Inflammatory macrophage treated with lipopolysaccharide for 1 hour (primary cell): ENCODE measurements around the gene PLD3.
"Not testable (repeated sequence)": the region's sequence is repeated elsewhere in the genome, so short reads cannot be mapped to it uniquely, and the experiment has no call there.

Experiments
- DNase-seq, 2 donors: peaks; one replicate each; pipeline ENCODE4 v3.0.0-alpha.2; 2020 to 2022

Gene PLD3

GRCh38 chr19:40348125-40348913, at the start of gene PLD3, which contains the start of gene C19orf47:
TSS of gene PLD3 (plus strand) at chr19:40348695. CDS start at chr19:40366484, 17,789 bp downstream.
TSS of gene C19orf47 (minus strand) at chr19:40348397. CDS start at chr19:40341857, 6,540 bp downstream.
- peak; percentile 98 to 99 for DNase-seq

GRCh38 chr19:40300668-40301067, 47.8 kb upstream of the PLD3 start:
- DNase-seq: no peak

GRCh38 chr19:40302224-40303011, 46.1 kb upstream of the PLD3 start:
- no peak for DNase-seq

- DNase-seq: no peak
Measured at GRCh38 chr19:40303765-40304164, 44.7 kb upstream of the PLD3 start.

- DNase-seq: no peak
Measured at GRCh38 chr19:40304306-40304705, 44.2 kb upstream of the PLD3 start.

- peak; percentile 74 to 86 for DNase-seq
Measured at GRCh38 chr19:40305403-40305802, 43.1 kb upstream of the PLD3 start.

GRCh38 chr19:40309666-40310065, 38.8 kb upstream of the PLD3 start:
- no peak for DNase-seq

GRCh38 chr19:40312533-40312932, 36.0 kb upstream of the PLD3 start:
- DNase-seq: no peak

- no peak for DNase-seq
Measured at GRCh38 chr19:40313229-40313983, 35.1 kb upstream of the PLD3 start.

GRCh38 chr19:40314656-40315055, 33.8 kb upstream of the PLD3 start:
- DNase-seq: peak; percentile 11 to 46

- DNase-seq: no peak
Measured at GRCh38 chr19:40315812-40316470, 32.6 kb upstream of the PLD3 start.

GRCh38 chr19:40317338-40317737, 31.2 kb upstream of the PLD3 start:
- no peak for DNase-seq

GRCh38 chr19:40320558-40320935, 27.9 kb upstream of the PLD3 start:
- no peak for DNase-seq

- DNase-seq: no peak
Measured at GRCh38 chr19:40321076-40321475, 27.4 kb upstream of the PLD3 start.

GRCh38 chr19:40321566-40322270, 26.8 kb upstream of the PLD3 start:
- DNase-seq: no peak

GRCh38 chr19:40322271-40322610, 26.3 kb upstream of the PLD3 start:
- DNase-seq: no peak

GRCh38 chr19:40322951-40323615, 25.4 kb upstream of the PLD3 start:
- no peak for DNase-seq

- DNase-seq: no peak
Measured at GRCh38 chr19:40323705-40324104, 24.8 kb upstream of the PLD3 start.

GRCh38 chr19:40326201-40326600, 22.3 kb upstream of the PLD3 start:
- no peak for DNase-seq

- no peak for DNase-seq
Measured at GRCh38 chr19:40331052-40331451, 17.4 kb upstream of the PLD3 start.

- no peak for DNase-seq
Measured at GRCh38 chr19:40332669-40333068, 15.8 kb upstream of the PLD3 start.

- DNase-seq: not testable (repeated sequence)
Measured at GRCh38 chr19:40333083-40333482, 15.4 kb upstream of the PLD3 start.
